HG03460 (cell line): ENCODE results near the gene CLCC1.
"Not testable (repeated sequence)": the region's sequence is repeated elsewhere in the genome, so short reads cannot be mapped to it uniquely, and the experiment has no call there.

Experiments used
- ATAC-seq: cut with Tn5 transposase; IDR thresholded peaks from one replicate; pipeline ENCODE4 v1.9.1; 2021; ENCODE audit not compliant: unreplicated experiment

CLCC1 gene, protein sequence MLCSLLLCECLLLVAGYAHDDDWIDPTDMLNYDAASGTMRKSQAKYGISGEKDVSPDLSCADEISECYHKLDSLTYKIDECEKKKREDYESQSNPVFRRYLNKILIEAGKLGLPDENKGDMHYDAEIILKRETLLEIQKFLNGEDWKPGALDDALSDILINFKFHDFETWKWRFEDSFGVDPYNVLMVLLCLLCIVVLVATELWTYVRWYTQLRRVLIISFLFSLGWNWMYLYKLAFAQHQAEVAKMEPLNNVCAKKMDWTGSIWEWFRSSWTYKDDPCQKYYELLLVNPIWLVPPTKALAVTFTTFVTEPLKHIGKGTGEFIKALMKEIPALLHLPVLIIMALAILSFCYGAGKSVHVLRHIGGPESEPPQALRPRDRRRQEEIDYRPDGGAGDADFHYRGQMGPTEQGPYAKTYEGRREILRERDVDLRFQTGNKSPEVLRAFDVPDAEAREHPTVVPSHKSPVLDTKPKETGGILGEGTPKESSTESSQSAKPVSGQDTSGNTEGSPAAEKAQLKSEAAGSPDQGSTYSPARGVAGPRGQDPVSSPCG

DNA sequence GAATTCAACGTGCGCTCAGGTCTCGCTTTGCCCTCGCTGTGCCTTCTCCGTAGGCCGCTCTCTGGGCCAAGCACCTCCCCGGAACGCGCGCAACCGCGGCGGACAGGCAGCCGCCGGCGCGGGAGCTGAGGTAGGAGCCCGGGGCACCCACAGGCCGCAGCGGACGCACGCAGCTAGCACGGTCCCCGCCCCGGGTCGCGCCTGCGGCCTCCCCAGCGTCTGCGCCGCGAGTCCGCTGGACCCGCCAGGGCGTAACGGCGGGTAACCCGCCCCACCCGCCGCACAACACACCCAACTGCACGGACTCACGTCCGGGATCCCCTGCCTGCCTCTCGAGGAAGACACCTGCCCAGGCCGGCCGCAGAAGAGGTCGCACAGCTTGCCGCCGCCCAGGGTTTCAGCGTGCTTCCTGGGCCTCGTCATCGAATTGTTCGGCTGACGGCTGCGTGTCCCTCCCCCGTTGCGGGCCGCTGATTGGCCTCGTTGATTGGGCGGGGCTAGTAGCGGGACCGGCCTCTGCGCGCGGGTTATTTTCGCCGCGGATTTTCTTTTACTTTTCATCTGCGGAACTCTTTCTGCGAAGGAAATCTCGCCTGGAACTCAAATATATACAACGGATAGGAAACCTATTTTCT lies at the start of gene CLCC1:
Gene CLCC1, minus strand, starts transcription at position 433 of the 635 bp plus-strand sequence. CDS start 13,047 bp downstream, outside the sequence.
- peak; percentile 94 for ATAC-seq

DNA sequence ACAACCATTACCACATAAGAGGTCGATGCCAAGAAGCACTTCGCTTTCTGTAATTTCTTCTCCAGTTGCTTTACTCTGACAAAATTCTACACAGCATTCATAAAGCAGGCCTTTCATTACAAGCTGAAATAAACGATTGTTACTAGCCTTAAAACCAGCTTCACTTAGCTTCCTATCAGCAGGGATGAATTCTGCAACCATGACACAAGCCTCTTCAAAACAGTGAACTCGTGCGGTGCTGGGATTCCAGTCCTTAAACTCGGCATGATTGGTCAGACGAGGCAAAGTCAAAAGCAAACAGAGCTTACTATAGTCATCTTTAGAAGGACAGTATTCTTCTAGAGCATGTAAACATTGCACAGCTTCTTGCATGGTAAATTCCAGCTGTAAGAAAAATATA lies 48.1 kb upstream of the CLCC1 start:
- ATAC-seq, result no peak

DNA sequence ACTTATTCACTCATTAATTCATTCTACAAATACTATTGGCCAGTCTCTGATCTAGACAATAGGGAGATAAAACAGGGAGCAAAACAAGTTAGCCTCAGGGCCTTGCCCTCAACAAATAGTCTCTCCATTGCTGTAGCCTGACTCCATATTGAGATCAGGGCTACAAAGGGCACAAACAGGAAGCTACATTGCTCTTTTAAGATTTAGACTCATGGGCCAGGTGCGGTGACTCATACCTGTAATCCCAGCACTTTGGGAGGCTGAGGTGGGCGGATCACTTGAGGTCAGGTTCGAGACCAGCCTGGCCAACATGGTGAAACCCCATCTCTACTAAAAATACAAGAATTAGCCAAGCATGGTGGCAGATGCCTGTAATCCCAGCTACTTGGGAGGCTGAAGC lies 33.3 kb upstream of the CLCC1 start:
- ATAC-seq, result not testable (repeated sequence)

DNA sequence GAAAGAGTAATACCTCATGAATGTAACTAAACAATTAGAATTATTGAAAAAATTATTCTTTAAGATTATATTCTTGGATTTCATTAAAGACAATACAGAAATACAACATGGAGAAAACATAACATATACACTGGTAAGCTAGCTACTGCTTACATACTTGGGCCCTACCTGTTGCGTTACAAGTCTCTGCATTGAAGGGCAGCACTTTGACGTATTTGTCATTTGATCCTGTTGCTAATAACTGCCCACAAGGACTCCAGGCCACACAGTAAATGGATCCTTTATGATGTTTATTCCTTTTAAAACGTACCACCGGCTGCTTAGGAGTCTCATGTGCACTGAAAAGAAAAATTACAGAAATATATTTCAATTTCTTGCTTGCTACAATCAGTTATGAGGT lies 19.8 kb upstream of the CLCC1 start:
- no peak for ATAC-seq

DNA sequence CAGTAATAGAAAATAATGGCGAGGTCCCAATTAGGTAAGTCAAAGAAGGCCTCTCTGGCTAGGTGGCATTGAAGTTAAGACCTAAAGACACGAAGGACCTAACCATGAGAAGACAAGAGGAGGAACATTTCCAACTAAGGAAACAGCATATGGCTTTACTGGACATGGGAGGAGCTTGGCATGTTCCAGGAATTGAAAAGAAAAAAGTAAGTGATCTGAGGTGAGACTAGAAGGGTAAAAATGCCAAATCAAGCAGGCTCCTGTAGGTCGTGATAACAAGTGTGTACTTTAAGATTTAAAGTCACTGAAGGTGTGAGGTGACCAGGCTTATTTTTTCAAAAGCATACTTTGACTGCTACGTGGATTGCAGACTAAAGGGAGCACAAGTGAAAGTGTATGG lies 13.4 kb upstream of the CLCC1 start:
- ATAC-seq, result no peak

DNA sequence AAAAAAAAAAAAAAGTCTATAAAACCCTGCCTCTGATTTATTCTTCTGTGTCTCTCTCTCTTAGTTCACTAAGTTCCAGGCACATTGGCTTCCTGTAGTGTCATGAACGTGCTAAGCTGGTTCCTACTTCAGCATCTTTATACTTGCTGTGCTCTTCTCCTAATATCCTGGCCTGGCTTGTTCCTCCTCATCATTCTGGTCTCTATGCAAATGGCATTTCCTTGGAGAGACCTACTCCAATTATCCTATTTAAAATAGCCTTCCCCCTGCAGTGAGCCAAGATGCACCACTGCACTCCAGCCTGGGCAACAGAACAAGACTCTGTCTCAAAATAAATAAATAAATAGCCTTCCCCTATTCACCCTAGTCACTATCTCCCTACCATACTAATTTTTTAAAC lies 9.7 kb upstream of the CLCC1 start:
- ATAC-seq, result no peak

DNA sequence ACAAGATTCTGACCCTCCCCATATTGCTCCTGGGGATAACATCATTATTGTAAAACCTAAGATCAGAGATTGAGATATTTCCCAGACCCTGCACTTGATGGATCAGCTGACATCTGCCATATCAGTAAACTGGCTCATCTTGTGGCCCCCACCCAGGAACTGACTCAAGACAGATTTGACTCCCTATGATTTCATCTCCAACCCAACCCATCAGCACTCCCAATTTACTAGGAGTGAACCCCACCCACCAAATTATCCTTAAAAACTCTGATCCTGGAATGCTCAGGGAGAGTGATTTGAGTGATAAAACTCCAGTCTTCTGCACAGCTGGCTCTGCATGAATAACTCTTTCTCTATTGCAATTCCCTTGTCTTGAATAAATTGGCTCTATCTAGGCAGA lies 6.1 kb upstream of the CLCC1 start:
- ATAC-seq, result no peak

DNA sequence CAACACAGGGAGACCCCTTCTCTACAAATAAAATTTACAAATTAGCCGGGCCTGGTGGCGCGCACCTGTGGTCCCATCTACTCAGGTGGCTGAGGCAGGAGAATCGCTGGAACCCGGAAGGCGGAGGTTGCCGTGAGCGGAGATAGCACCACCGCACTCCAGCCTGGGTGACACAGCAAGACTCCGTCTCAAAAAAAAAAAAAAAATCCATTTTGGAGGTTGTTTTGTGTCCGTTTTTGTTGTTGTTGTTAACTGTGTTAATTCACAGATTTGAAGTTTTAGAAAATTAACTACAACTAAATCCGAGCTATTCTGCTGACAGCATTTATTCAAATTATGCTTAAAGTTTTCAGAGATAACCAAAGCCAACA lies 618 bp downstream of the CLCC1 start:
- no peak for ATAC-seq

DNA sequence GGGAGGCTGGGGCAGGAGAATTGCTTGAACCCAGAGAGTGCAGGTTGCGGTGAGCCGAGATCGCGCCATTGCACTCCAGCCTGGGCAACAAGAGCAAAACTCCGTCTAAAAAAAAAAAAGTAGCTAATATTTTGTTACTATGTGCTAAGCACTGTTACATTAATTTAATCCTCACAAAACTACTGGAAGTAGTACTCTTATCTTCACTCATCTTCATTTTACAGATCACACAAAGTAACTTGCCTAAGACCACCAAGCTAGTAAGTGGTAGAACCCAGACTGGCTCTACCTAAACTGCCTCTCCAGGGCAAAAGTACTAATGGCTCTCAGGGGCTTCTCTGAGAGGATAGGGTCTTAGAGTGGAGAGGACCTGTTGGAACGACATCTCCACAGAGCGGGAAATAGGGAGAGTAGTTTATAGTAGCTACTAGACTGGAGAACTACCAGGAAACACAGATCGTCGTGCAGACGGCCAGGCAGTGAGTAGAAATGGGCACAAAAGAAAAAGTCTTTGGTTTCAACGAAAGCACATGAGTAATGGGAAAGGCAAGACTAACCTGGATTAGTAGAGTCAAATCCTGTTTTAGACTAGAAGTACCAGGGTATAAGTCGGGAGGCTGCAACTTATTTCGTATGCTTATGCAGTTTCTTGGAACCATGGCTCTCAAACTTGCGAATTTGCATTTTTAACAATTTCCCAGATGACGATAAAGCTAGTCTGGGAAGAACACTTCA lies 1.4 kb downstream of the CLCC1 start:
- ATAC-seq, result no peak

DNA sequence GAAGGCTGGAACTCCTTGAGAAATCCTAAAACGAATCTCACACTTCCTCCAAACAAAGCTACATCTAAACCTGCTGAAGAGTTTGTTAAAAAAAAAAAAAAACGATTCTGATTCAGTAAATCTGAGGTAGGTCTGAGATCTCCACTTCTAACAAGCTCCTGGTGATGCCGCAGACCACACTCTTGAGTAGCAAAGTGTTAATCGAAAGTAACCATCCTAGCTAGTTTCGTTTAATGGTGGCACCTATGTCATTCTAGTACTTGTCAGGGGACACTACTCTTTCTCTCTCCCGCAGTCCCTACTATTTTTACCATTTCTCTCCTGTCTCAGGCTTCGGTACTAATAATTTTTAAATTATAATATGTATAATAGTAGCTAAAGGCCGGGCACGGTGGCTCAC lies 2.1 kb downstream of the CLCC1 start:
- ATAC-seq, result no peak

DNA sequence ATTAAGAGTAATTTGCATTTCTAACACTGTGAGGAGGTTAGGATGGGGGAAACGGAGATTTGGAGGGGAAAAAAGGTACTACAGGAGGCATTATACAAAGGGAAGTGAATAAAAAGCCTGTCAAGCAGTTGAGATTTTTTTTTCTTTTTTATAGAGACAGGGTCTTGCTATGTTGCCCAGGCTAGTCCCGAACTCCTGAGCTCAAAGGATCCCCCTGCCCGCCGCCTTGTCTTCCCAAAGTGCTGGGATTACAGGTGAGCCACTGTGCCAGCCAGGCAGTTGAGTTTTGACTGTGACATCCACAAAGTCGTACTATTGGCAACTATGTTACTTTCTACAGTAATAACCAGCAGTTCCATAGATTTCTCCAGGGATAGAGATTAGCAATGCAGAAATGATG lies 2.6 kb downstream of the CLCC1 start:
- no peak for ATAC-seq

DNA sequence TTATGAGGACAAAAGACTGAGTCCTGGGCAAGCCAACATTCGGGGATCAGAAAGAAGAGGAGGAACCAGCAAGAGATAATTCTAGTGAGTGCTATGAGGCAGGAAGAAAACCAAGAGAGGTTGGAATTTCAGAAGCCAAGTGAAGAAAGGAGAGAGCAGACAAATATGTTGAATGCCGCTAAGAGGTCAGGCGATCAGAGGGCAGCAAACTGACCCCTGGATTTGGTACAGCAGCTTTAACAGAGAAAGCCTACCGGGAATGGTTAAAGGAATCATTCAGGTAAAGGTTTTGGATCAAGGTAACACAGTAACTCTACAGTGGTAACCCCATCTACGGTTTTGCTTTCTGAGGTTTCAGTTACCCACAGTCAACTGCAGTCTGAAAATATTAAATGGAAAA lies 5.4 kb downstream of the CLCC1 start:
- no peak for ATAC-seq

DNA sequence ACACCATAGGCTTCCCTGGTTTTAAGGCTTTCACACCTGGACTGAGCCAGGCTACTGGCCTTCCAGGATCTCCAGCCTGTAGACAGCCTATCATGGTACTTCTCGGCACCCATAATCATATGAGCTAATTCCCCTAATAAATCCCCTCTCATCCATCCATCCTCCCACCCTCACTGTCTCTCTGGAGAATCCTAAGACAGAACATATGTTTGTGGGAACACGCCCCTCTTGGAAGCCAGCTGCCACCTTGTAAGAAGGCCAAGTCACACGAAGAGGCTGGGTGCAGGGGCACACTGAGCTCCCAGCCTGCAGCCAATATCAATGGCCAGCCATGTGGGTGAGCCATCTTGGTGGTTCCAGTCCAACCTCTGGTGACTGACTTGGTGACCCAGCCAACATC lies 7.4 kb downstream of the CLCC1 start:
- no peak for ATAC-seq

DNA sequence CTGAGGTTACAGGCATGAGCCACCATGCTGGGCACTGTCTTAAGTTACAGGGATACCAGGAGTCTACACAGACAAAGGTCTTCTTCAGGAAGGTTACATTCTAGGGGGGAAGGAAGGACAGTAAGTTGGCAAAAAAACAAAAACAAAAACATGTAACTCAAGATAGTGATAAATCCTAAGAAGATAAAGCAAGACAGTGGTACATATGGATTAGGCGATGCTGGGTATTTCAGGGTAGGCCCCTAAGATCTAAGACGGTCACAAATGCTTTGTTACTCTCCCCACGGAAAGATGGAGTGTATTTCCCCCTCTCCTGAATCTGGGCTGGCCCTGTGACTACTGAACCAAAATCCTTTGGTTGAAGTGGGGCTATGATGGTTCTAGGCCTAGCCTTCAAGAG lies 8.2 kb downstream of the CLCC1 start:
- ATAC-seq, result no peak

DNA sequence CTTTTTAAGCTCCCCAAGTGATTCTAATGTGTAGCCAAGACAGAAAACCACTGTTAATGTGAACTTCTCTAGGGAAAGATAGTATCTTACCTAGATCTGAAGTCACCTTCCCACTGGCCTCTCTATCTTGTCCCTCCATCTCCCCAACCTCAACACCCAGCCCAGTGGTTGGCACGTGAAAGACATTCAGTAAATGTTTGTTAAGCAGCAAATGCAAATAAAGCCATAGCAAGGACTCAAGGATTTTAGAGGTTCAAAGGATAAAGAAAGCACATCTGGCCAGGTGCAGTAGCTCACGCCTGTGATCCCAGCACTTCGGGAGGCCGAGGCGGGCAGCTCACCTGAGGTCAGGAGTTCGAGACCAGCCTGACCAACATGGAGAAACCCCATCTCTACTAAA lies 9.8 kb downstream of the CLCC1 start:
- no peak for ATAC-seq

DNA sequence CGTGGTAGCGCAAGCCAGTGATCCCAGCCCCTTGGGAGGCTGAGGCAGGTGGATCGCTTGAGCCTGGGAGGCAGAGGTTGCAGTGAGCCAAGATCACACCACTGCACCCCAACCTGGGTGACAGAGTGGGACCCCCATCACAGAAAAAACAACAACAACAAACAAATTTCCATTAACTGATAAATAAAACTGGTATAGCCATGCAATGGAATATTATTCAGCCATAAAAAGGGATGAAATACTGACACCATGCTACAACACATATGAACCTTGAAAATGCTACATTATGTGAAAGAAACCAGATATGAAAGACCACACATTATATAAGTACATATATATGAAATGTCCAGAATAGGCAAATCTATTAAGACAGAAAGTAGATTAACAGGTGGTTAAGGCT lies 12.0 kb downstream of the CLCC1 start:
- ATAC-seq, result no peak

DNA sequence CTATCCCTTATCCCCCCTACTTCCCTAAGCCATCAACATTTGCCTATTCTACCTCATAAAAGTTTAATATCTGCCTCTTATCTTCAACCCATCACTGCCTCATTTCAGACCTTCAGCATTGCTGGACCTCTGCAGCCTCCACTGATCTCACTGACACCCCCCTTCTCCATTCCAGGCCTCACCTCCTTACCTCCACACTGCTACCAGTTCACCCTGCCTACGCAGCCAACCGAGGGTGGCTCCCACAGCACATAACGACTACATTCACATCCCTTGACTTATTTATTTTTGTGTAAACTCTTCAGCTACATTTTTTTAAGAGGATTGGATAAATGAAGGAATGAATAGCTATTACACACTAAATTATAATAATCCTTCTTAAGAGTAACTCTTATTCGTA lies 14.2 kb downstream of the CLCC1 start:
- ATAC-seq, result no peak

DNA sequence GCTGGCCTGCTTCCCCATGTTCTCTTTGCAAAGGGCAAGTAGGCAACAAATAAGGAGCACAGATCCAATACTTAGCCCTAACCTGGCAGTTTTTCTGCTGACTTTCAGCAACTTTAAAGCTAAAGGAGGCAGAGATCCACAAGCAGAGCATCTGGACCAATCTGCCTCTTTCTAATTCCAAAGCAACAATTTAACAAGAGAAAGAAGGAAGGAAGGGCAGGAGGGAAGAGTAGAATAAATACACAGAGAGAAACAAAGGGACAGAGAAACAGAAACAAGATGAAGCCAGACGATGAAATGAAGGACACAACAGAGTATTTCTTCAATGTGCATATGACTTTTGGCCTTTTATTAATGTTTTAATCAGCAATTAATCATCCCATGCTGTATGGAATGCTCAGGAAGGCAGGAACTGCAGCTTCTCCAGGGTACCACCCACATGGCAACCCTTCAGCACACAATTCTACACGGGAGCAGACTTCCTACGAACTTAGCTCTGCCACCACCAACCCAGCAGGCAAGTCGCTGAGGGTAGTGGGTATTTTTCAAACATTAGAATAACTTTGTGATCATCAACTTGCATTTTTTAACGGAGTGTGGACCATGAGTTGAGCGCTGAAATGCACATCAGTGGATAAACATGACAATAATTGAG lies 15.3 kb downstream of the CLCC1 start:
- ATAC-seq, result no peak

DNA sequence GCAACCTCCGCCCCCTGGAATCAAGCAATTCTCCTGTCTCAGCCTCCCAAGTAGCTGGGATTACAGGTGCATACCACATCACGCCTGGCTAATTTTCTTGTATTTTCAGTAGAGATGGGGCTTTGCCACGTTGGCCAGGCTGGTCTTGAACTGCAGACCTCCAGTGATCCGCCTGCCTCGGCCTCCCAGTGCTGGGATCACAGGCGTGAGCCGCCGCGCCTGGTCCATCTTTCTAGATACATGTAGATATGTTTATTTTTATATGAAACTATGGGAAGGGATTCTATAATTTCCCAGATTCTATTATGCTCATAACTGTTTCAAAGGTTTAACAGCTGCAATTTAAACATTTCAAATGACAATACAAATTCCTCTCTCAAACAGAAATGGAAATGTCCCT lies 27.1 kb downstream of the CLCC1 start:
- ATAC-seq, result no peak

DNA sequence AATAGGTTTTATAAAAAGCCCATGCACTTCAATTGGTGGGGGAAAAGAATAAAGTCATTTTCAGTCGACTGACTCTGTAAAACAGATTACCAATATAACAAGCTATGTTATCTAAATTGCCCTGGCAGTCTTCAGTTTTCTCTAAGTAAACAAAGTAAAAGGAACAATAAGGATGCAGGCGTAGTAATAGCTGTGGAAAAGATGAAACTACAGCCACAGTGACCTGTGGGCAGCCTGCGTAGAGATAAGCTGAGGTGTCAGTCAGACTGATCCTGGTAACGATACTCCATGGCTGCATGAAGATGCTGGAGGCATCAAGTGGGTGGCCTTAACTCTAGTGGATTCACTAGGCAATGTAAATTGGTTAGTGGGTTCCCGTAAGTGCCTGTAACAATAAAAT lies 29.3 kb downstream of the CLCC1 start:
- no peak for ATAC-seq

DNA sequence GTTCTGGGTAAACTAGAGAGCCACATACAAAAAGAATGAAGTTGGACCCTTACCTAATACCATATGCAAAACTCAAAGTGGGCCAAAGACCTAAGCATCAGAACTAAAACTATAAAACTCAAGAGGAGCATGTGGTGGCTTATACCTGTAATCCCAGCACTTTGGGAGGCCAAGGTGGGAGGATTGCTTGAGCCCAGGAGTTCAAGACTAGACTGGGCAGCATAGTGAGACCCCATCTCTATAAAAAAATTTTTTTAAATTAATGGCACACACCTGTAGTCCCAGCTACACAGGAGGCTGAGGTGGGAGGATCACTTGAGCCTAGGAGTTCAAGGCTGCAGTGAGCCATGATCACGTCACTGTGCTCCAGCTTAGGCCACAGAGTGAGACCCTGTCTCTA lies 35.7 kb downstream of the CLCC1 start:
- not testable (repeated sequence) for ATAC-seq
